ENCODE measurements around the gene RARRES2. TPM values are rescaled to one million over a fixed set of nuclear protein-coding genes. Genes with fewer than 3 reads are reported as not detected.

RARRES2 gene
- total RNA-seq, 6 donors from 2014 or later = 54.2 to 303 (median 160) TPM

DNA sequence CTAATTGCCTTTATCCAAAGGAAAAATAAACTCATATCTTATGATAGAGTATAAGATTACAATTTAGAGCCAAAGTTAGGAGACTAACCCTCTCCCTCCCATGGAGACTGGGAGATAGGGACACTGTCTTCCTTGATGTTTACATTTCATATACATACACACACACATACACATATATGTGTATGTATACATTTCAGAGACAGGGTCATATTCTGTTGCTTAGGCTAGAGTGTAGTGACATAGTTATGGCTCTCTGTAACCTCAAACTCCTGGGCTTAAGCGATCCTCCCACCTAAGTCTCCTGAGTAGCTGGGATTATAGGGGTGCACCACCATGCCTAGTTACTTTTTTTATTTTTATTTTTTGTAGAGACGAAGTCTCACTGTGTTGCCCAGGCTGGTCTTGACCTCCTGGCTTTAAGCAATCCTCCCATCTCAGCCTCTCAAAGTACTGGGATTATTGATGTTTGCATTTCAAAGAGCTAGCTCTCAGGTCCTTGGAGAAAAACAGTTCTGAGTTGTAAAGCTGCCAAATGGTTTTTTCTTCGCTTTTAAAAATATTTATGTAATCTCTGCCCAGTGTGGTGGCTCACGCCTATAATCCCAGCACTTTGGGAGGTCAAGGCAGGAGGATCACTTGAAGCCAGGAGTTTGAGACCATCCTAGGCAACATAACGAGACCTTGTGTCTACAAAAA is 19.1 kb upstream of the RARRES2 start:
- ATAC-seq (ENCODE audit: low FRiP score in 2 of 2) (no peak), DNase-seq (no peak)
- Histone ChIP-seq H3K4me3 (no peak overlapping the region), H3K36me3 (no peaks in the 10 kb centered on the region), H3K27me3 (no peaks in the 10 kb centered on the region), H3K27ac (no peak overlapping the region), H3K9me3 (no peaks in the 10 kb centered on the region), H3K4me1 (no peaks in the 10 kb centered on the region)
- TF ChIP-seq, protein P1, sequence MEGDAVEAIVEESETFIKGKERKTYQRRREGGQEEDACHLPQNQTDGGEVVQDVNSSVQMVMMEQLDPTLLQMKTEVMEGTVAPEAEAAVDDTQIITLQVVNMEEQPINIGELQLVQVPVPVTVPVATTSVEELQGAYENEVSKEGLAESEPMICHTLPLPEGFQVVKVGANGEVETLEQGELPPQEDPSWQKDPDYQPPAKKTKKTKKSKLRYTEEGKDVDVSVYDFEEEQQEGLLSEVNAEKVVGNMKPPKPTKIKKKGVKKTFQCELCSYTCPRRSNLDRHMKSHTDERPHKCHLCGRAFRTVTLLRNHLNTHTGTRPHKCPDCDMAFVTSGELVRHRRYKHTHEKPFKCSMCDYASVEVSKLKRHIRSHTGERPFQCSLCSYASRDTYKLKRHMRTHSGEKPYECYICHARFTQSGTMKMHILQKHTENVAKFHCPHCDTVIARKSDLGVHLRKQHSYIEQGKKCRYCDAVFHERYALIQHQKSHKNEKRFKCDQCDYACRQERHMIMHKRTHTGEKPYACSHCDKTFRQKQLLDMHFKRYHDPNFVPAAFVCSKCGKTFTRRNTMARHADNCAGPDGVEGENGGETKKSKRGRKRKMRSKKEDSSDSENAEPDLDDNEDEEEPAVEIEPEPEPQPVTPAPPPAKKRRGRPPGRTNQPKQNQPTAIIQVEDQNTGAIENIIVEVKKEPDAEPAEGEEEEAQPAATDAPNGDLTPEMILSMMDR (IDR thresholded peaks at IDR 0.05) = no peak
- TF ChIP-seq EP300 (IDR thresholded peaks at IDR 0.05) (no peak), POLR2AphosphoS5 (IDR thresholded peaks at IDR 0.05) (no peak), POLR2A (IDR thresholded peaks at IDR 0.05) (no peak)
- WGBS, 2 donors = 72 to 83% methylated on average over 5 of the region's 5 CpGs

DNA sequence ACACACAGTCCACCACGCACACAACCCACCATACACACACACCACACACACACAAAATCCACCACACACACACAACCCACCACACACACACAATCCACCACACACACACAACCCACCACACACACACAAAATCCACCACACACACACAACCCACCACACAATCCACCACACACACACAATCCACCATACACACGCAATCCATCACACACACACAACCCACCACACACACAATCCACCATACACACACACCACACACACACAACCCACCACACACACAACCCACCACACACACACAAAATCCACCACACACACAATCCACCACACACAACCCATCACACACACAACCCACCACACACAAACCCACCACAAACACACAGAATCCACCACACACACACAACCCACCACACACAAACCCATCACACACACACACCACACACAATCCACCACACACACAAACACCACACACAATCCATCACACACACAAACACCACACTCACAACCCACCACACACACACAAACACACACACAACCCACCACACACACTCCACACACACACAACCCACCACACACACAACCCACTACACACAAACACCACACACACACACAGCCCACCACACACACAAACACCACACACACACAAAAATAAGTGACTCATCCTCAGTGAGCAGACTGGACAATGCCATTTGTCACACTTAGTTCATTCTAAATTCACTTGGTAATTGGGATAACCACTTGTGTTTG is 18.4 kb upstream of the RARRES2 start:
- Histone ChIP-seq H3K27me3 (no peaks in the 10 kb centered on the region), H3K9me3 (no peaks in the 10 kb centered on the region), H3K27ac (no peak overlapping the region), H3K4me1 (no peaks in the 10 kb centered on the region), H3K36me3 (no peaks in the 10 kb centered on the region), H3K4me3 (no peak overlapping the region)
- TF ChIP-seq POLR2A (IDR thresholded peaks at IDR 0.05) = no peak
- TF ChIP-seq EP300 (IDR thresholded peaks at IDR 0.05) = no peak
- no peak for TF ChIP-seq POLR2AphosphoS5 (IDR thresholded peaks at IDR 0.05)
- TF ChIP-seq, protein P1 (IDR thresholded peaks at IDR 0.05) = no peak
- DNase-seq = no peak
- WGBS, 2 donors = 90 to 97% methylated on average over 2 of the region's 2 CpGs
- ATAC-seq (ENCODE audit: low FRiP score in 2 of 2) = no peak

DNA sequence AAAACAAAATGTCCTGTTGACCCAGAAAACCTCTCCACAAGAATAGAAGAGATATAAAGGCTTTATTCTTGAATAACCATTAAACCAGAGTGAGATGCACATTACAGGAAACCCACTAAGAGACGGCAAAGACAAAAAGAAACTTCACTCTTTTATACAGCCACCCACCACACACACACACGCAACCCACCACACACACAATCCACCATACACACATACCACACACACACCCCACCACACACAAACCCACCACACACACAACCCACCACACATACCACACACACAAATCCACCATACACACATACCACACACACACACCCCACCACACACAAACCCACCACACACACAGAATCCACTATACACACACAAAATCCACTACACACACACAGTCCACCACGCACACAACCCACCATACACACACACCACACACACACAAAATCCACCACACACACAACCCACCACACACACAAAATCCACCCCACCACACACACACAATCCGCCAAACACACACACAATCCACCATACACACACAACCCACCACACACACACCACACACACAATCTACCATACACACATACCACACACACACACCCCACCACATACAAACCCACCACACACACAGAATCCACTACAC is 17.7 kb upstream of the RARRES2 start:
- H3K4me1 ChIP-seq = no peaks in the 10 kb centered on the region
- H3K4me3 ChIP-seq = no peak overlapping the region
- no peak for TF ChIP-seq EP300 (IDR thresholded peaks at IDR 0.05)
- TF ChIP-seq, protein P1 (IDR thresholded peaks at IDR 0.05) = no peak
- no peak for TF ChIP-seq POLR2AphosphoS5 (IDR thresholded peaks at IDR 0.05)
- ATAC-seq (ENCODE audit: low FRiP score in 2 of 2) (no peak), DNase-seq (no peak)
- H3K27ac ChIP-seq = no peak overlapping the region
- no peaks in the 10 kb centered on the region for H3K9me3 ChIP-seq
- no peaks in the 10 kb centered on the region for H3K27me3 ChIP-seq
- no peaks in the 10 kb centered on the region for H3K36me3 ChIP-seq
- WGBS, 2 donors = 86% methylated on average over 4 of the region's 4 CpGs

DNA sequence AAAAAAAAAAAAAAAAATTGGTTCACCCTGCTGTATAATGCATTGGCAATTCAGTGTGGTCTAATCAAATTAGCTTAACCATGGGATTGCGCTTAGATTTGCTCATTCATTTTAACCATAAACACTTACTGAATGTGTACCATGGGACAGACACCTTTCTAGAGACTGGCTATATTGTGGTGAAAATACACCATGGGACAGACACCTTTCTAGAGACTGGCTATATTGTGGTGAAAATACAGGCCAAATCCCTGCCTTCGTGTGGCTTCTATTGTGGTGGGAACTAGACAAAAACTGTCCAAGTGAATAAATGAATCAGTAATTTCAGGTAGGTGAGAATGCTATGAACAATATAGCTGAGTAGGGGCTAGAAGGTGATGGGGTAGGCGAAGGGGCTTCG is 17.0 kb upstream of the RARRES2 start:
- H3K36me3 ChIP-seq = no peaks in the 10 kb centered on the region
- DNase-seq = no peak
- 95 to 98% methylated on average over 4 of the region's 4 CpGs for WGBS, 2 donors
- no peaks in the 10 kb centered on the region for H3K4me1 ChIP-seq
- ATAC-seq (ENCODE audit: low FRiP score in 2 of 2) = no peak
- H3K27ac ChIP-seq = no peak overlapping the region
- no peaks in the 10 kb centered on the region for H3K9me3 ChIP-seq
- TF ChIP-seq POLR2A (IDR thresholded peaks at IDR 0.05) (no peak), POLR2AphosphoS5 (IDR thresholded peaks at IDR 0.05) (no peak), EP300 (IDR thresholded peaks at IDR 0.05) (no peak)
- TF ChIP-seq, protein P1 (IDR thresholded peaks at IDR 0.05) = no peak
- no peaks in the 10 kb centered on the region for H3K27me3 ChIP-seq
- no peak overlapping the region for H3K4me3 ChIP-seq

All from upper lobe of left lung (tissue), 6 donors.